IPS-18c (cell line): ENCODE results near the gene MRNIP.
"Not testable (repeated sequence)": the region's sequence is repeated elsewhere in the genome, so short reads cannot be mapped to it uniquely, and the experiment has no call there.

ENCODE experiments used
- H3K4me3 ChIP-seq: 2 replicates; pipeline ENCODE4 v1.7.0; 2013; ENCODE audit warnings: low read depth, mild to moderate bottlenecking, low read length, moderate library complexity; ENCODE audit not compliant: insufficient read depth
- H3K9me3 ChIP-seq: one replicate; pipeline ENCODE4 v1.6.1; 2013; ENCODE audit warnings: mild to moderate bottlenecking, low read length, moderate library complexity; ENCODE audit not compliant: control insufficient read depth, insufficient read depth

MRNIP gene

DNA sequence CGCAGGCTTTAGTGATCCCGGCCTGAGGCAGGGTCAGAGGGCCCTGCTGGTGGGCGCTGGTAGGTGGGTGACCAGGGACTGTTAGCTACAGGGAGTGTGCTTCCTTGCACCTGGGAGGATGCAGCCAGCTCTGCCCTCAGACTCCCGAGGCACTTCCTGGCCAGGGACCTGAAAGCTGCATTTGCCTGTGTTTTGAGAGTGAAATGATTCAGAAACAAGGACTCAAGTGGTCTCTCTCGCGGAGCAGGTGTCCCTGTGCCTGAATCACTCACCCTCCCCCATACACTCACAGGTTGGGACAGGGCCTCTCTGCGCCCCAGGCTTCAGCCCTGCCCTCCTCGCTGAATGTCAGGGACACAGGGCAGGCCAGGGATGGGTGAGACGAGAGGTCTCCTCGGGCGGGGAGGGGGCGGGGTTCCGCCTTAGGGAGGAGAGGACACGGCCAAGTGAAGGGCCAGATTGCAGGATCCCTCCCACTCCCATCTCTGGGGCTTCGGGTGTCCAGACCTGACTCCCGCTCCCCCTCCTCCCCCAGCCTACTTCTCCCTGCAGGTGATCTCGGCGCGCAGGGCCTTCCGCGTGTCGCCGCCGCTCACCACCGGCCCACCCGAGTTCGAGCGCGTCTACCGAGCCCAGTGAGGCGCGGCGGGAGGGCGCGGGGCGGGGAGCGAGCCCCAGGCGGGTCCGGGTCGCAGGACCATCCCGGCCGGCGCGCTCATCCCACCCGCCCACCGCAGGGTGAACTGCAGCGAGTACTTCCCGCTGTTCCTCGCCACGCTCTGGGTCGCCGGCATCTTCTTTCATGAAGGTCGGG is 63.4 kb downstream of the MRNIP start:
- Histone ChIP-seq H3K9me3 (no peaks in the 10 kb centered on the region), H3K4me3 (peak overlapping the region; percentile 78)

DNA sequence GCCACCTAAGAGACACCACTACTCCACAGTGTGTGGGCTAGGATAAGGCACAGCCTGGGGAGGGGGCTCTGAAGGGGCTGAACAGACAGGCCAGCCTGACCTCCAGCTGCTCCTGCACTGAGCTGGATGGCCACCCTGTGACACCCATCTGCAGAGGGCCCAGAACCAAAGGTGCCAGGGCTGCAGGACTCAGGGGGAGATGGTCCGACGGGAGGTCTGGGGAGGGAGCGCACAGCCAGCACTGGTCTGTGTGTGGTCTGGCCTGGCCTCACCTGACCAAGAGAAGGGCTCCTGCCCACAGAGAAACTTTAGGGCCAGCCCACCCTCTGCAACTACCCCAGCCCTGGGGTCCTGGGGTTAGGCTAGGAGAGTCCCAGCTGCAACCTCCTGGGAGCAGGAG is 64.0 kb downstream of the MRNIP start:
- H3K4me3 ChIP-seq = no peak overlapping the region

GRCh38 chr5:179794171-179794570 is 64.4 kb downstream of the MRNIP start:
- Histone ChIP-seq H3K4me3 (no peak overlapping the region), H3K9me3 (no peaks in the 10 kb centered on the region)

More for the DNA sequence above, 64.0 kb downstream of the MRNIP start:
- H3K9me3 ChIP-seq = no peaks in the 10 kb centered on the region

- Histone ChIP-seq H3K9me3 (no peaks in the 10 kb centered on the region), H3K4me3 (peak within 1 kb of the TSS; percentile 20; the same call in 1 of the 2 replicates)
Measured at GRCh38 chr5:179793468-179794139, 65.0 kb downstream of the MRNIP start, which contains the start of gene LTC4S. LTC4S (plus strand) TSS chr5:179793986; CDS start chr5:179794081, 95 bp downstream.

GRCh38 chr5:179792612-179793467 is 65.8 kb downstream of the MRNIP start:
- no peaks in the 10 kb centered on the region for H3K9me3 ChIP-seq
- no peak overlapping the region for H3K4me3 ChIP-seq

DNA sequence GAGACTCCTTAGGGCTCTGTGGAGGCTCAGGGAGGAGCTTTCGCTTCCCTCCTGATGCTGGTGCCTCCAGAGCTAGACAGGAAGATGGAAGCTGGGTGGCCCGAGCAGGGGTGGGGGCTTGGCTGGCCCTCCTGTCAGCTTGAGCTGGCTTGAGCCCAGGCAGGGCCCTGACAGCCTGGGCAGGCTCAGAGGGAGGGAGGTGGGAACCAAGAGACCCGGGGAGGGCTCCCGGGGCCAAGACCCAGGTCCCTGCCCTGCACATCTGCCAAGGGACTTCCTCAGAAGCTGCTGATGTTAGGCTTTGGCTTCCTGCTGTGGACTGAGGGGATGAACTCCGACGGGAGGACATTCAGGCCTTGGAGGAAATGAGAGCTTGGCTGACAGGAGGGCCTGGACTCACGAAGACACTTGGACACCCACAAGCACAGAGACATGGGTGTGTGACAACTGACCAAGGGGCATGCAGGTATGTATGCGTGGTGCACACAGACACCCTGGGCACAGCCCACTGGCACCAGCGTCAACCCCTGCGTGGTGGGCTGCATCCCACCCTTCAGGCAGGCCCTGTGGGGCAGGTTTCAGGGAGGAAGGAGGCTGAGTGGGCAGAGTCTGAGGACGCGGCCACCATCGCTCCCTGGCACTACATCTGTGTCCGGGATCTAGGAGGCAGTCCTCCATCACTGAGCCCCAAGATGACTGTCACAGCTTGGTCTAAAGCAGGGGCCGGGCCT is 66.6 kb downstream of the MRNIP start:
- H3K9me3 ChIP-seq = no peaks in the 10 kb centered on the region
- no peak overlapping the region for H3K4me3 ChIP-seq

DNA sequence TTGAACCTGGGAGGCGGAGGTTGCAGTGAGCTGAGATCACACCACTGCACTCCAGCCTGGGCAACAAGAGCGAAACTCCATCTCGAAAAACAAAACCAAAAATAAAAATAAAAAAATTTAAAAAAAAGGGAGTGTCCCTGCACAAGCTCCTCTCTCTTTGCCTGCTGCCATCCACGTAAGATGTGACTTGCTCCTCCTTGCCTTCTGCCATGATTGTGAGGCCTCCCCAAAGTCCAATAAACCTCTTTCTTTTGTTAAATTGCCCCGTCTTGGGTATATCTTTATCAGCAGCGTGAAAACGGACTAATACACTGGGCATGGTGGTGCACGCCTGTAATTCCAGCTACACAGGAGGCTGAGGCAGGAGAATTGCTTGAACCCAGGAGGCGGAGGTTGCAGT is 69.3 kb downstream of the MRNIP start:
- not testable (repeated sequence) for H3K4me3 ChIP-seq, H3K9me3 ChIP-seq

DNA sequence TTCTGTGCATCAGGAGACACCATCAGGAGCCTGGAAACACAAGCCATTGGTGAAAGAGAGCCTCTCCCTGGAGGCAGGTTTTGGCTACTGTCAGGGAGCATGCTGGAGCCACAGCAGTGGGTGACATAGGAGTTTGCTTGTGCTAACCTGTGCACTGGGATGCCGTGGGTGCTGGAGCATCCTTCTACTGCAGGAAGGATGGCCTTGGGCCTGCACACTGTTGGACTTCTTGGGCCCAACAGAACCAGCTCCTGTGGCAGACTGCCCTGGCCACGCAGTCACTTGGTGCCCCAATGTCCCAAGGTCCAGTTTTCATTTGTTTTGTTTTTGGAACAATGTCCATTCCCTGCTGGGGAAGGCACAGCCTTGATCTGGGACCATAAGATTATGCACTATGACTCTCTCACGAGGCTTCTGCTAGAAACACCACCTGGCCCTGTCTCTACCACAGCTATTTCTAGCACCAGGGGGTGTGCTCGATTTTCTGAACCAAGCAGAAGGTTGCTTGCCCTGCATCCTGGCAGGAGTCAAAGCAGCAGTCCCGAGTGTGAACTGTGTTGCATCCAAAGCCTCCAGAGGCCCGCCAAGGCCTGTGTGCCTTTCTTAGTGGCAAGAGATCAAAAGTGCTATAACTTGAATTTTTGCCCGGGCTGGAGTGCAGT is 70.3 kb downstream of the MRNIP start:
- Histone ChIP-seq H3K4me3 (no peak overlapping the region), H3K9me3 (no peaks in the 10 kb centered on the region)
